Stimulated activated CD8-positive, alpha-beta memory T cell treated with anti-CD3 and anti-CD28 coated beads, Interleukin-15, amount 100 ng/mL, for 4 hours (primary cell): ENCODE results near the gene FTH1.
"Not testable (repeated sequence)": the region's sequence is repeated elsewhere in the genome, so short reads cannot be mapped to it uniquely, and the experiment has no call there.

Experiments
- DNase-seq, 2 donors: peaks; one replicate each; pipeline ENCODE4 v3.0.0-alpha.2; 2020; ENCODE audit warnings: low read depth in 2 of 2

FTH1 gene

GRCh38 chr11:61978703-61979661 lies 11.5 kb upstream of the FTH1 start:
- DNase-seq = no peak

GRCh38 chr11:61976813-61977475 lies 9.5 kb upstream of the FTH1 start:
- no peak for DNase-seq

- no peak for DNase-seq
These were observed 9.0 kb upstream of the FTH1 start for GRCh38 chr11:61976420-61976800.

GRCh38 chr11:61975638-61976419 lies 8.4 kb upstream of the FTH1 start:
- DNase-seq = no peak

GRCh38 chr11:61974766-61975631 lies 7.6 kb upstream of the FTH1 start:
- DNase-seq = no peak

- DNase-seq = no peak
These were observed 6.2 kb upstream of the FTH1 start for GRCh38 chr11:61973476-61974162.

GRCh38 chr11:61972672-61973475 lies 5.4 kb upstream of the FTH1 start:
- DNase-seq = no peak

GRCh38 chr11:61972112-61972671 lies 4.8 kb upstream of the FTH1 start:
- DNase-seq = no peak

- peak in 1 of 2 donors; percentile 8 for DNase-seq
These were observed 4.0 kb upstream of the FTH1 start for GRCh38 chr11:61971248-61972111.

- DNase-seq = no peak
These were observed 2.6 kb upstream of the FTH1 start for GRCh38 chr11:61969838-61970662.

GRCh38 chr11:61969391-61969758 lies 1.9 kb upstream of the FTH1 start:
- DNase-seq = no peak

GRCh38 chr11:61968758-61969390 lies 1.4 kb upstream of the FTH1 start:
- DNase-seq = no peak

GRCh38 chr11:61967924-61968757 lies 707 bp upstream of the FTH1 start:
- no peak for DNase-seq

GRCh38 chr11:61966734-61967115 lies 709 bp downstream of the FTH1 start:
- no peak for DNase-seq

GRCh38 chr11:61964666-61965271 lies 2.7 kb downstream of the FTH1 start:
- not testable (repeated sequence) for DNase-seq
